ENCODE data around the gene SAMD9L. TPM values are rescaled to one million over a fixed set of nuclear protein-coding genes. Genes with fewer than 3 reads are reported as not detected.
"Not testable (repeated sequence)": the region's sequence is repeated elsewhere in the genome, so short reads cannot be mapped to it uniquely, and the experiment has no call there.

Gene SAMD9L
- total RNA-seq, 1 donor from 2014 or later: 7.6 TPM

GRCh38 chr7:93145354-93145753 is 2.8 kb downstream of the SAMD9L start:
- no peak for DNase-seq

GRCh38 chr7:93142127-93142526 is 6.1 kb downstream of the SAMD9L start:
- DNase-seq: no peak

- DNase-seq: no peak
Measured at GRCh38 chr7:93140582-93141191, 7.5 kb downstream of the SAMD9L start.

GRCh38 chr7:93138576-93138975 is 9.6 kb downstream of the SAMD9L start:
- no peak for DNase-seq

GRCh38 chr7:93133005-93133404 is 15.2 kb downstream of the SAMD9L start:
- no peak for DNase-seq

DNA sequence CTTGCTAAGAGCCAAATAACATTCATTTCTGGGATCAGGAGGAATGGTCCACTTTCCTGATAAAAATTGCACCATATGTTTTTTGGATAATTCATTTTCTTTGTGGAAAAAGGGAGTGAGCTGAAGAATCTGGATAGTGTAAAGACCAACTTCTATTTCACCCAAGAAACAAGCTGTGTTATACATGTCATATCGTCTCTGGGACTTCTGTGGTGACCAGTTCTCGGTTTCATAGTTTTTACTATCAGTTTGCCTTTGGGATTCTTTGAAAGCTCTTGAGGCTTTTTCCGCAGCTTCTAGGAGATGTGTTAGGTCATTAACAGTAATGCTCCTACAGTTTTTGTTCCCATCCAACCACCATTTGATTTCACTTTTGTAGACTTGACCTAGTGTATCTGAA is 16.0 kb downstream of the SAMD9L start:
- no peak for DNase-seq

DNA sequence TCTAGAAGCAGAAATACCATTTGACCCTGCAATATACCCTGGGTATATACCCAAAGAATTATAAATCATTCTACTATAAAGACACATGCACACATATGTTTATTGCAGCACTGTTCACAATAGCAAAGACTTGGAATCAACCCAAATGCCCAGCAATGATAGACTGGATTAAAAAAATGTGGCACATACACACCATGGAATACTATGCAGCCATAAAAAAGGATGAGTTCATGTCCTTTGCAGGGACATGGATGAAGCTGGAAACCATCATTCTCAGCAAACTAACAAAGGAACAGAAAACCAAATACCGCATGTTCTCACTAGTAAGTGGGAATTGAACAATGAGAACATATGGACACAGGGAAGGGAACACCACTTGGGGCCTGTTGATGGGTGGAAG is 21.2 kb downstream of the SAMD9L start:
- not testable (repeated sequence) for DNase-seq

GRCh38 chr7:93123532-93123931 is 24.7 kb downstream of the SAMD9L start:
- not testable (repeated sequence) for DNase-seq

DNA sequence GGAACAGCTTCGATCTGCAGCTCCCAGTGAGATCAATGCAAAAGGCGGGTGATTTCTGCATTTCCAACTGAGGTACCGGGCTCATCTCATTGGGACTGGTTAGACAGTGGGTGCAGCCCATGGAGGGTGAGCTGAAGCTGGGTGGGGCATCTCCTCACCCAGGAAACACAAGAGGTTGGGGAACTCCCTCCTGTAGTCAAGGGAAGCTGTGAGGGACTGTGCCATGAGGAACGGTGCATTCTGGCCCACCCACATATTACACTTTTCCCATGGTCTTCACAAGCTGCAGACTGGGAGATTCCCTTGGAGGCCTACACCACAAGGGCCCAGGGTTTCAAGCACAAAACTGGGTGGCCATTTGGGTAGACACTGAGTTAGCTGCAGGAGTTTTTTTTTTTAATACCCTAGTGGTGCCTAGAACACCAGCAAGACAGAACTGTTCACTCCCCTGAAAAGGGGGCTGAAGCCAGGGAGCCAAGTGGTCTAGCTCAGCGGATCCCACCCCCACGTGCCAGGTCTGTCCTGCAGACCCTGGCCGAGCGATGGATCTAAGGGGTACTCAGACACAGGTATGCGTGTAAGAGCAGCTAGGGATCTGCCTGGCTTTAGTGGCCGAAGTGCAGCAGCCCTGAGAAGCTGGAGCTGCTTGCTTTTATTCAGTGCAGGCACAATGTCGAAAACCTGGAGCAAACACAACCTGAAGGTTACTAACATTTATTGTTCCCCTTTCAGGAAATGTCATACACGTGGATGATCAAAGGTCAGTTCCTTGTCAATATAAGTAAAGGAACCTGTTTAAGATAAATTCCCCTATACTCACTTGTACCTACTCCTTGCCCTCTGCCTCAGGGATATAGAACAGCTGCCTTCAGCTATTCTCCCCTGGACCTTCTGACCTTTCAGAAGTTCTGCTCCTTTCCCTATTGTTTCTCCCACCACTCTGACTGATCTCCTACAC is 27.3 kb downstream of the SAMD9L start:
- DNase-seq: no peak

GRCh38 chr7:93119191-93119905 is 28.8 kb downstream of the SAMD9L start:
- DNase-seq: no peak

DNA sequence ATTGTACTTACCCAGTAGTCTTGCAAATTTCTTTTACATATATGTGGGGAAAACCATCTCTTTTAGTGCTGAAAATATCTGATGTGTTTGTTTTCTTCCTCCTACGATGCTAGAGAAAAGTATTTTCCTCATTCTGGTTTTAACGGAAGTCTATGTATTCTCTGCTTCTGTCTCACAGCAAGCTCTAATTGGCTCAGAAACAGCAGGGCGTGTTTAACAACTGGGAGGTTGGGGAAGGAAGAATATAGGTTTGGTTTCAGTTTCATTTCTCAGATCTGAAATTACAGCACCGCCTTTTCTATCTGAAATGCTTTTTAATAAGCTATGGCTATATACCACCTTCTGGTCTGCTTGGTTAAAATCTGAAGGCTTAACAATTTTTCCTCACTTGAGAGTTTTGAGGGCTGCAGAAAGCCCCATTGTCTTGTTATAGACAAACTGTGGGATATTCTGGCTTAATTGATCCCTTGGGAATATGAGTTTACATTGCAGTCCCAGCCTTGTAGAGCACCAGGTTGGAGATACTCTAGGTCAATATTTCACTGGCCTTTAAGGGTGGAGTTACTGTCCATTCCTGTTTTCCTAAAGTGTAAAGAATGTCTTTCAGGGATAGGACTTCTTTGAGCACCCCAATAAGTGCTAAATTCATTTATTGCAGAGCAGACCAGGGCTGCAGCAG is 30.2 kb downstream of the SAMD9L start, which contains the start of gene SAMD9:
SAMD9 (minus strand) TSS at position 128 of the 679 bp plus-strand sequence. CDS start 11,882 bp downstream, outside the sequence.
- peak; percentile 81 for DNase-seq

- no peak for DNase-seq
Measured at GRCh38 chr7:93117327-93117726, 30.9 kb downstream of the SAMD9L start.

DNA sequence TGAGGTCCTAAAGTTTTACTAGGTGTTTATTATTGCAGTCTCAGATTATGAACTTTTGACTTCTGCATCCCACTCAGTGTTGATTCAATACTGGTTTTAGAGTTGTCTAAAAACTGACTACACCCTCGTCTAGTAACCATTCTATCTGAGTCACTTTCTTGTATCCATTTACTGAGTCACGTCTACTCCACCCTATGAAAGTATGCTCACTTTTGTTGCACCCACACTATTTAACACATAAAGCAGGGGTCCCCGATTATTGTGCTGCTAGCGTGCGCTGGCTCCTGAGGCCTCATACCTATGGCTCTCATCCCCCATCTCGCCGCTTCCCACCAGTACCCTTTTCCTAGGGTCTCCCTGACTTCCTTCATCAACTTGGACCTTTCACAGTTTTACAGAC is 32.4 kb downstream of the SAMD9L start:
- DNase-seq: no peak

- DNase-seq: no peak
Measured at GRCh38 chr7:93108003-93108402, 40.2 kb downstream of the SAMD9L start.

DNA sequence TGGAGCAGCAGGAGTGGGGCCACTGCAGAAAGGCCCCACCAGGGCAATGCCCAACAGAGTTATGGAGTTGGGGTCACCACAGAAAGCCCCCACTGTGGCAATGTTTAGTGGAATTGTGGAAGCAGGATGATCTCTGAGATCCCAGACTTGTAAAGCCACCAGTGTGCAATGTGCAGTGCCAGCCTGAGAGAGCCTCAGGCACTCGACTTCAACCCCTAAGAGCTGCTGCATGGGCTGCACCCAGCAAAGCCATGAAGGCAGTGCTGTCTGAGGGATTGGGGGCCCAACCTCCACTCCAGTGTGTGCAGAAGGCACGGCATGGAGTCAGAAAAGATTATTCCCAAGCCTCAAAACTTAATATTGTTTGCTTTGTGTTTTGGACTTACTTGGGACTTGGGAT is 50.8 kb downstream of the SAMD9L start:
- DNase-seq: no peak

- no peak for DNase-seq
Measured at GRCh38 chr7:93092757-93093370, 55.3 kb downstream of the SAMD9L start.

Other genes with a start within 250 kb of the SAMD9L start
- gene SAMD9, start 30.4 kb downstream of the SAMD9L start, total RNA-seq: 7.5 TPM
- 0.89 TPM for gene HEPACAM2, start 78.1 kb upstream of the SAMD9L start, total RNA-seq
- 38.3 TPM for gene VPS50, start 84.0 kb upstream of the SAMD9L start, total RNA-seq

All from skin of body (tissue), 2 donors.